ENCODE results near the gene UBL4A. TPM values are rescaled to one million over a fixed set of nuclear protein-coding genes. Genes with fewer than 3 reads are reported as not detected.

UBL4A gene
- total RNA-seq, 1 donor: 31.5 TPM

DNA sequence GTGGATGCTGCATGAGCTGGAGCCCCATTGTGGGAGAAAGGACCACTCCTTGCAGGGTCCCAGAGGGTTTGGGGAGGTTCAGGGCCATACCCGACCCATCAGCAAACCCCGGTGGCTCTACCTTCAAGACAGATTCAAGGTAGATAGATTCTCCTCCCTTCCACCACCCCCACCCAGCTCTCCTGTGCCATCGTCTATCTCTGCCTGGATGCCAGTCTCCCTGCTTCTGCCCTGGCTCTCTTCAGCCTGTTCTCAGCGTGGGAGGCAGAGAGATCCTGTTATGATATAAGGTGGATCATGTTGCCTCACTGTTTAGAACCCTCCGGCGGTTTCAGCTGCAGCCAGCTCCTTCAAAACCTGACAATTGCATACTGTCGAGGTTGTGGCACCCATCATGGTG lies 12.7 kb downstream of the UBL4A start:
- Histone ChIP-seq H3K79me2 (ENCODE audit: insufficient read depth, low read length) (no peaks in the 10 kb centered on the region), H3K4me3 (ENCODE audit: insufficient read depth, low read length) (no peak overlapping the region), H2AFZ (ENCODE audit: low read length) (no peak overlapping the region), H3K27ac (ENCODE audit: low read depth, low read length) (no peak overlapping the region), H3K36me3 (ENCODE audit: insufficient read depth, low read length) (peaks cover 11% of the 10 kb centered on the region), H3K4me2 (ENCODE audit: insufficient read depth, low read length) (no peak overlapping the region), H3K27me3 (ENCODE audit: insufficient read depth, low read length) (no peaks in the 10 kb centered on the region), H3K4me1 (ENCODE audit: insufficient read depth, low read length) (no peaks in the 10 kb centered on the region), H4K20me1 (ENCODE audit: insufficient read depth, low read length) (peaks cover 3% of the 10 kb centered on the region), H3K9me3 (ENCODE audit: low read depth, low read length) (no peaks in the 10 kb centered on the region)
- DNase-seq (ENCODE audit: insufficient read length, low spot score, missing footprints): peak; percentile 86
- TF ChIP-seq, protein P1, sequence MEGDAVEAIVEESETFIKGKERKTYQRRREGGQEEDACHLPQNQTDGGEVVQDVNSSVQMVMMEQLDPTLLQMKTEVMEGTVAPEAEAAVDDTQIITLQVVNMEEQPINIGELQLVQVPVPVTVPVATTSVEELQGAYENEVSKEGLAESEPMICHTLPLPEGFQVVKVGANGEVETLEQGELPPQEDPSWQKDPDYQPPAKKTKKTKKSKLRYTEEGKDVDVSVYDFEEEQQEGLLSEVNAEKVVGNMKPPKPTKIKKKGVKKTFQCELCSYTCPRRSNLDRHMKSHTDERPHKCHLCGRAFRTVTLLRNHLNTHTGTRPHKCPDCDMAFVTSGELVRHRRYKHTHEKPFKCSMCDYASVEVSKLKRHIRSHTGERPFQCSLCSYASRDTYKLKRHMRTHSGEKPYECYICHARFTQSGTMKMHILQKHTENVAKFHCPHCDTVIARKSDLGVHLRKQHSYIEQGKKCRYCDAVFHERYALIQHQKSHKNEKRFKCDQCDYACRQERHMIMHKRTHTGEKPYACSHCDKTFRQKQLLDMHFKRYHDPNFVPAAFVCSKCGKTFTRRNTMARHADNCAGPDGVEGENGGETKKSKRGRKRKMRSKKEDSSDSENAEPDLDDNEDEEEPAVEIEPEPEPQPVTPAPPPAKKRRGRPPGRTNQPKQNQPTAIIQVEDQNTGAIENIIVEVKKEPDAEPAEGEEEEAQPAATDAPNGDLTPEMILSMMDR (IDR thresholded peaks at IDR 0.05; ENCODE audit: extremely low read depth, low read depth, low read length): no peak

DNA sequence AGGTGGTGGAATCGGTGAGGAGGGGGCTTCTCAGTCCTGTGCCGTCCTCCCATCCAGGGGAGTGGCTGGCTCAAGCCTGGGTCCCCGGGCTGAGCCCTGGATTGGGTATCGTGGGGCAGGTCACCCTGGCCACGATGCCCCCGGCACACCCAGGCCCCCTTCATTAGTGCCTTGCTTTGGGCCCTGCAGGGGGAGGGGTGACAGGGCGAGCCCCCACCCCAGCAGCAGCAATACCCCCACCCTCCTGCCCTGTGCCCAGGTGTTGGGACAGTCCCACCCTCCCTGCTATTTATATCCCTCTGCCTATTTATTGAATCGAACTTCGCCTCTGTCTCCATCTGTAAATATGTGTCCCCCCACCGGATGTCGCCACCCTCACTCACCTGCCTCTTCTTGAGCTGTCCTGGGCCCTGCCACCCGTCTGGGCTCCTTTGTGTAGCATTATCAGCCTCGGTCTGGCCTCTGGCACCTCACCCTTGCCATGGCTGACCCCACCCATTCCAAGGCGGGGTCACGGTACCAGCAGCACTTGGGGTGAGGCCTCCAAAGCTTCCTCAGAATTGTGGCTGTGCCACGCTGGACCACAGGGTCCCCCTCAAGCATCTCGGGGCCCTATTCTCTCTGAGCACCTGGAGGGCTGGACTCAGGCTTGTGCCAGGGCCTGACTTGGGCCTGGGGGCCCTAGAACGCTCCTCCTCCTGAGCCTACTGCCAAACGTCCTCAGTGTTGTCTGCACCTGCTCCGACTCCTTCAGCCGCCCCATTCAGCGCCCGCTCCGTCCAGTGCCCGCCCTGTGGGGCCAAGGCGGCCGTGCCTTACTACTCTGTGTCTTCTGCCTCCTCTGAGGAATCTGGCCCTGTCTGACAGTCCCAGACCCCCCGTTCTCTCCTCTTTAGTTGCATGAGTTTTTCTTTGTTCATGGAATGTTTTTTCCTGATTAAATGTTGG lies 13.5 kb downstream of the UBL4A start:
- Histone ChIP-seq H3K4me2 (ENCODE audit: insufficient read depth, low read length) (no peak overlapping the region), H3K9me3 (ENCODE audit: low read depth, low read length) (no peaks in the 10 kb centered on the region), H3K4me1 (ENCODE audit: insufficient read depth, low read length) (no peaks in the 10 kb centered on the region), H3K27ac (ENCODE audit: low read depth, low read length) (no peak overlapping the region), H3K4me3 (ENCODE audit: insufficient read depth, low read length) (no peak overlapping the region), H3K27me3 (ENCODE audit: insufficient read depth, low read length) (no peaks in the 10 kb centered on the region), H2AFZ (ENCODE audit: low read length) (no peak overlapping the region), H3K79me2 (ENCODE audit: insufficient read depth, low read length) (no peaks in the 10 kb centered on the region), H4K20me1 (ENCODE audit: insufficient read depth, low read length) (peaks cover 3% of the 10 kb centered on the region), H3K36me3 (ENCODE audit: insufficient read depth, low read length) (peaks cover 11% of the 10 kb centered on the region)
- DNase-seq (ENCODE audit: insufficient read length, low spot score, missing footprints): peak; percentile 73
- TF ChIP-seq, protein P1 (IDR thresholded peaks at IDR 0.05; ENCODE audit: extremely low read depth, low read depth, low read length): no peak

DNA sequence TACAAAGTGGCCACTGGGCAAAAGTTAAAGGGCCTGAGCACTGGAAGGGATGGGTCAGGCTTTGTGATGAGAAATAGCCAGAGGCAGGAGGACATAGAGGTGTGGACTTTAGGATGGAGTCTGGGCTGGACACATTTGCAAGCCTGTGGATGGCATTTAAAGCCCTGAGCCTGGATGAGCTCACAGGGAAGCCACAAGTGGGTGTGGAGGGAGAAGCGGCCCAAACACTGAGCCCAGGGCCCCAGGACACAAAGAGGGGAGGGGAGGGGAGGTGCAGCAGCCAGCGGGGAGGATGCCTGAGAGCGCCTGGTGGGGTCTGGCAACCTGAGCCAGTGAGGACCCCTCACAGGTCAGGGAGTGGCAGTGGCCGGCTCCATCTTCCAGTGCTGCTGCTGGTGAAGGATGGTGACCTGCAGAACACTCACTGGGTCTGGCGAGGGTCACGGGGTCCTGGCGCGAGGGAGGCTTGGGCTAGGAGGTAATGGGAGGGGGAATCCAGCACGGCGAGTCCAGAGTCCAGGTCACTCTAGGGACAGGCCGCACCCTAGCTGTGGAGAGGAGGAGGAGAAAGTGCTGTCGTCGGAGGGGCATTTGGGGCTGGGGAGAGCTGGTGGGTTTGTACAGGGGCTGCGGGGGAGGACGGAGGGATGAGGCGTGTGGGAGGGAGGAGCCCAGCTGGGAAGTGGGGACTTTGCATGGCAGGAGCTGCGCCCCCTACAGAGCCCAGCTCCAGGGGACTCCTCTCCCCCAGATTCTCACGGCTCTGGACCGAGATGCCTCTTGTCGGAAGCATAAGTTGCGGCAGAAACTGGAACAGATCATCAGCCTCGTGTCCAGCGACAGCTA lies 14.4 kb downstream of the UBL4A start:
- Histone ChIP-seq H3K4me1 (ENCODE audit: insufficient read depth, low read length) (no peaks in the 10 kb centered on the region), H3K9me3 (ENCODE audit: low read depth, low read length) (no peaks in the 10 kb centered on the region), H3K4me3 (ENCODE audit: insufficient read depth, low read length) (no peak overlapping the region), H3K27ac (ENCODE audit: low read depth, low read length) (no peak overlapping the region), H3K36me3 (ENCODE audit: insufficient read depth, low read length) (peaks cover 12% of the 10 kb centered on the region), H3K4me2 (ENCODE audit: insufficient read depth, low read length) (no peak overlapping the region), H3K27me3 (ENCODE audit: insufficient read depth, low read length) (no peaks in the 10 kb centered on the region), H2AFZ (ENCODE audit: low read length) (no peak overlapping the region), H3K79me2 (ENCODE audit: insufficient read depth, low read length) (no peaks in the 10 kb centered on the region), H4K20me1 (ENCODE audit: insufficient read depth, low read length) (peaks cover 3% of the 10 kb centered on the region)
- TF ChIP-seq, protein P1 (IDR thresholded peaks at IDR 0.05; ENCODE audit: extremely low read depth, low read depth, low read length): no peak
- peak; percentile 70 for DNase-seq (ENCODE audit: insufficient read length, low spot score, missing footprints)
